Activated T-cell treated with anti-CD3 and anti-CD28 coated beads for 4 hours (primary cell): ENCODE measurements around the gene CD79A.

Experiments
- DNase-seq: peaks from one replicate; pipeline ENCODE4 v3.0.0-alpha.2; 2020

The CD79A gene

DNA sequence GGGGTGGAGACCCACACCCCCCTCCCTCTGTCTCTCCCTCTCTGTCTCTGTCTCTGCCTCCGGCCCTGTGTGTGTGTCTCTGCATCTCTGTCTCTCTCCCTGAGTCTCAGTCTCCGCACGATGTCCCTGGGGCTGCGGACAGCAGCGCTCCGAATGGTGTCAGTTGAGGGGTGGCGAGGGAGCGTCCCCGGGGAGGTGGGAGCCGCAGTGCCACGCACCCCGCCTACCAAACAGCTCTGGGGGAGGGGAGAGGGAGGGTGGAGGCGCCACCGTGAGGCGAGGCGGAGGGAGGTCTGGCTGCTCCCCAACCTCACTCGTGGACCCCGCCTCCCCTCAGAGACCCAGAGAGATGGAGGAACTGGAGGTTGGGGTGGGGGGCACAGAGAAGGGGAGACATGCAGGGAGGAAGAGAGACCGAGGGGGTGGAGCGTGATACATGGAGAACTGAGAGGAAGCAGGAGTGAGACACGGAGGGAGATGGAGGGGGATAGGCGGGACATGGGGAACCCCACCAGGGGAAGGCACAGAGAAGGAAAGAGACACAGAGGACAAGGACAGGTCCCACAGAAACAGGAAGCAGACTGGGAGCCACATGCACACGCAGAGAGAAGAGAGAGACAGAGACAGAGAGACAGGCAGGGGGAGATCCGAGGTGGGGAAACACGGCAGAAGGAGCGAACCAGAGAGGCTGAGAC lies 44.0 kb downstream of the CD79A start:
- DNase-seq = no peak

DNA sequence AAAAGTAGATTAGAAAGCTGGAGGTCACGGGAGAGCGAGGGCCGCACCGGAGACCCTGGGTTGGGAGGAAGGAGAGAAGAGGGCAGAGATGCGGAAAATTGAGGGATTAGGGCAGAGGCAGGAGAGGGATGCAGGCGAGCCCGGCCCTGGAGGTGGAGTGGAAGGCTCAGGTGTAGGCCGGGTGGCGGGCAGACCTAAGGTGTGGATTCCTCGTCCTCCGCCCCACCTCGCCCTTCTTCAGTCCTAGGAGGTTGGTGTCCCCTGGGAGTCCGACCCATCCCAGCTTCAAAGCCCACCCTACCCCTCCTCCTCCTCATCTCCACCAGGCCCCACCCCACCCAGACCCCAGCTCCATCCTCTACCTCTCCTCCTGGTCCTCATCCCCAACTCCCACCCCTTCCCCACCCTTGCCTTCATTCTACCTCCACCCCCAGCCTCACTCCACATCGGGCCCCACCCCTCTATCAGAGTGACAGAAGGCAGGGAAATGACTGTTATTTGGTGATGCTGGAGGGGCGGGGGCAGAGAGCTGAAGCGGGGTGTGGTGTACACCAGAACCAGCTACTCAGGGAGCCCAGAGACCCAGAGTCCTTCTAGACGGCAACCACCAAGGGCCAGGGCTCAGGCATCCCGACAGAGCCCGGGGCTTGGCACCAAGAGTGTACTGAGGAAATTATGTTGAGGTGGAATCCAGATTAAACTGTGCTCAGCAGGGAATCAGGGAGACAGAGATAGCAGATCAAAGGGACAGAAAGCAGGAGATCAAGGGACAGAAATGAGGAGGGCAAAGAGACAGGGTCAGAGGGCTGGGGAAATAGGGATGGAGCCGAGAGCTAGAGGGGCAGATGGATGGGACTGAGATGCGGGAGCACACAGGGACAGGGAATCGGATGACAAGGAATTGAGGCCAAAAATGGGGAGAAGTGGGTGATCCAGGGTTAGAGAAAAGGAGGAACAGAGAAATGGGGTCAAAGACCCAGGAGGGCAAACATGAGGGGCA lies 44.8 kb downstream of the CD79A start:
- no peak for DNase-seq

DNA sequence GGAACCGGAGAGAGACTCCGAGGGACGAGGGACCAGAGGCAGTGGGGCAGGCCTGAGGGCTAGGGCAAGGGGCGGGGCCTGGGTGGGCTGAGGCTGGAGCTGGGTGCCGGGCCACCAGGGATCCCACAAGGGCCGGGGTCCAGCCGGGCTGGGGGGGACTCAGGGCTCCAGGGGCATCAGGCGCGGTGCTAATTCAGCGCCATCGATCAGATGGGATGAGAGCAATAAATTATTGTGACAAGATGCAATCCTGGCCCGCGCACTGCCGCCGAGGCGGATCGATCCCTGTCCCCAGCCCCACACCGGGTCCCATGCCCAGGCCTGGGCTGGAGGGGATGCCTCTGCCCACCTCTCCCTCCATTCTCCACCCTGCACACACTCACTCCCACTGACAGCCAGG lies 45.5 kb downstream of the CD79A start:
- no peak for DNase-seq

GRCh38 chr19:41923045-41923788 lies 46.1 kb downstream of the CD79A start:
- no peak for DNase-seq

GRCh38 chr19:41924151-41925145 lies 47.4 kb downstream of the CD79A start:
- DNase-seq = no peak

- DNase-seq = no peak
Observed at GRCh38 chr19:41925208-41926003, 48.3 kb downstream of the CD79A start.

GRCh38 chr19:41926028-41926762 lies 49.1 kb downstream of the CD79A start:
- DNase-seq = no peak

DNA sequence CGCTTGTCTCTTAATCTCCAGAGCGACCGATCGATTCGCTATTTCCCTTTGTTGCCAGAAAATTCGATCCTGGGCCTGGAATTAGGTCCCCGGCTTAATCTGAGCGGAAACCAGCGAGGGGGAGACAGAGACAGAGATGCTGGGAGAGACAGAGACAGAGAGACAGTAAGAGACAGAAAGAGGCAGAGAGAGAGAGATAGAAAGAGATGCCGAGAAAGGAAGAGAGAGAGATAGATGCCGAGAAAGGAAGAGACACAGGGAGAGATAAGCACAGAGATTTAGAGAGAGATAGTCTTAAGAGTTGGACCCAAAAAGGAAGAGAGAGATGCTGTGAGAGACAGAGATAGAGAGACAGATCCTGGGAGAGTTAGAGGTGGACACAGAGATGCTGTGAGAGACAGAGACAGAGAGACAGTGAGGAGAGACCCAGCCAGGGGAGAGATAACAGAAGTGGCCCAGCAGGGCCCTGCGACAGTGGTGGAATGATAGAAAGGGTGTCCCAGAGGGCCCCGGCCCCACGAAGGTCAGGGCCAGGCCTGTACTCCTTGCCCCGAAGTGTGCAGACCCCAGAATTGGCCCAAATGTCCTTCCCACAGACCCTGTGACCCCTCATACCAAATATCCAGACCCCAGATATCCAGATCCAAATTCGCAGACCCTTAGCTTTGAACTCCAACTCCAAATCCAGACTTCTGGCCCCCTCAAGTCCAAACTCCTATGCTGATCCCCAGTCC lies 49.9 kb downstream of the CD79A start:
- no peak for DNase-seq

DNA sequence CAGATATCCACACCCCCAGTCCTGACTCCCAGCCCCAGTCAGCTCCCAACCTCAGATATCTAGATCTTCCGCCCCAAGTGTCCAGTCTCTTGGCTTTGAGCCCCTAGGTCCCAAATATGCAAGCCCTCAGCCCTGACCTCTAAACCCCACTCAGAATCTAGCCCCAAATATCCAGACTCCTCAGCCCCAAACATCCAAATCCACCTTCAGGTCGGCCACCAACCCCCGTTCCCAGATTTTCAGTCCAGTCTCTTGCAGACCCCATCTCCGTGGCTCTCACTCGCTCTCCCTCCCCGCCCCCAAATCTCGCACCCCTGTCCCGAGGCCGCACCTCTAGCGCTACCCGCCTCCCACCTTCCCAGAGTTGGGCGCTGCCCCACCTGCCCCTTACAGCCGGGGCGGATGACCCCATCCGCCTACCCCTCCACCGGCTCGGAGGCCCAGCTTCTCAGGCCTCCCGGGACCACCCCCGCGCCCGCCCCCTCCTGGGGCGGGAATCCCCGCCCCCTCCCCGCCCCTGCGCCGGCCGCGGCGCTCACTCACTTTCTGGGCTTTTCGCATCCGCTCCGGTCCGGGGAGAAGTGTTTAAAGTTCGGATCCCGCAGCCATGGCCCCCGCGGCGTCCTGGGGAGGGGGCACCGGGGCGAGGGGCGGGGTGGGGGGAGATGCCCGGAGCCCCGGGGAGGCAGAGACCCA lies 50.6 kb downstream of the CD79A start:
- no peak for DNase-seq

DNA sequence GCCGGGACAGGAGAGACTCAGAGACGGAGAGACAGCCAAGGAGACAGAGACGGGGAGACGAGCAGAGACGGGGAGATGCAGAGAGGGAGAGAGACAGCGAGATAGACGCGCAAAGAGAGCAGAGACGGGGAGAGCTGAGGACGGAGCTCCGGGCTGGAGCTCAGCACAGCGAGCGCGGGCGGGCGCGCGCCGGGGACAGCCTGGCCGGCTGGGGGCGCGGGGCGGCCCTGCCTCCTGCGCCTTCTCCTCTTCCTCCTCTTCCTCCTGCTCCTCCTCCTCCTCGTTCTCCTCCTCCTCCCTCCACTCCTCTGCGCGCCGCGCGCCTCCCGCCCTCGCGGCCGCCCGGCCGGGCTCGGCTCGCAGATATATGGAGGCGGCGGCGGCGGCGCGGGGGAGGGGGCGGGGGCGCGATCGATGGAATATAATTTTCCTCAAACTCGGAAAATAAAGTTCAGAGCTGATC lies 51.2 kb downstream of the CD79A start, which contains the start of gene ERFL:
Gene ERFL, minus strand, starts transcription at position 229 of the 463 bp plus-strand sequence. CDS start 15,530 bp downstream, outside the sequence.
- DNase-seq = no peak

GRCh38 chr19:41928754-41929535 lies 51.9 kb downstream of the CD79A start:
- DNase-seq = no peak

DNA sequence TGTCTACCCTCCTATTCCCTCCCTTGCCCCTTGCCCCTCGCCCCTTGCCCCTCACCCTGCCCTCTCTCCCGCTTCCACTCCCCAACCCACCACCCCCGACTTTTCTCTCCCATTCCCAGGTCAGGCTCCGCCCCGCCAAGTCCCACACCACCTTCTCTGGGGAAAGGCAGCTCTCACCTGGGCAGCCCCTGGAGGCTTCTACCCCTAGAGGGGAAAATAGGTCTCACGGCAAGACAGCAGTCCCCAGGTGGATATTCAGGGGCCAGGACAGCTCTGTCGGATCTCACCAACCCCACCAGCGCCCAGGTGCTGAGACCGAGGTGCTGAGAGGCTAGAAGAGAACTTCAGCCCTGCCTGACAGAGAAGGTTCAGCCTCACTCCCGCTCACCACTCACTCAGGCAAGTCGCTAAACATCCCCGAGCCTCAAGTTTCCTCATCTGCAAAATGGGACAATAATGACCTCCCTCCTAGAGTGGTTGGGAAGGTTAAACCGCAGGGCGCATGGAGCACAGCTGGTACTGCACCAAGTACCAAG lies 52.5 kb downstream of the CD79A start:
- no peak for DNase-seq

DNA sequence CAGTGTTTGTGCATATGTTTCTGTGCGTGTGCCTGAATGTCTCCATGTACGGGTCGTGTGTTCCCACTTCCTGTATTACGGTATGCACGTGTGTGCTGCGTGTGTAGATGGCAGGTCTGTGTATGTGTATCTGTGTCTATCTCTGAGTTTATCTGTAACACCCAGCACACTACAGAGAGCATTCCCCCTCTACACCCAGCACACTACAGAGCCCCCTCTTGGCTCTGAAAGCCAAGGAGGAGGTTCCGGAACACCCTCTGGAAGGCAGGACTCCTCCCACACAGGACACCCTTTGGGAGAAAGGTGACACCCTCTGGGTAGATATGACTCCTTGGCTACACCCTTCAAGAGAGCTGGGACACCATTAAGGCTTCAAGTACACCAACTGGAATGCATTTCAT lies 53.2 kb downstream of the CD79A start:
- DNase-seq = no peak
